Measurements from ENCODE around the gene CYLD. TPM values are rescaled to one million over a fixed set of nuclear protein-coding genes. Genes with fewer than 3 reads are reported as not detected.

CYLD gene
- total and polyA plus RNA-seq, 2 of the 4 experiments (the other 2 are of a cell fraction), result 16.2 to 37.3 TPM

GRCh38 chr16:50806099-50807062, 64.5 kb downstream of the CYLD start:
- TF ChIP-seq FOS (IDR thresholded peaks at IDR 0.05; ENCODE audit: low read depth, low read length) (no peak), RAD21 (IDR thresholded peaks at IDR 0.05; ENCODE audit: low read length) (peak; percentile 78), SMC3 (IDR thresholded peaks at IDR 0.05; ENCODE audit: low read depth, low read length) (peak; percentile 62)
- TF ChIP-seq, protein P1, sequence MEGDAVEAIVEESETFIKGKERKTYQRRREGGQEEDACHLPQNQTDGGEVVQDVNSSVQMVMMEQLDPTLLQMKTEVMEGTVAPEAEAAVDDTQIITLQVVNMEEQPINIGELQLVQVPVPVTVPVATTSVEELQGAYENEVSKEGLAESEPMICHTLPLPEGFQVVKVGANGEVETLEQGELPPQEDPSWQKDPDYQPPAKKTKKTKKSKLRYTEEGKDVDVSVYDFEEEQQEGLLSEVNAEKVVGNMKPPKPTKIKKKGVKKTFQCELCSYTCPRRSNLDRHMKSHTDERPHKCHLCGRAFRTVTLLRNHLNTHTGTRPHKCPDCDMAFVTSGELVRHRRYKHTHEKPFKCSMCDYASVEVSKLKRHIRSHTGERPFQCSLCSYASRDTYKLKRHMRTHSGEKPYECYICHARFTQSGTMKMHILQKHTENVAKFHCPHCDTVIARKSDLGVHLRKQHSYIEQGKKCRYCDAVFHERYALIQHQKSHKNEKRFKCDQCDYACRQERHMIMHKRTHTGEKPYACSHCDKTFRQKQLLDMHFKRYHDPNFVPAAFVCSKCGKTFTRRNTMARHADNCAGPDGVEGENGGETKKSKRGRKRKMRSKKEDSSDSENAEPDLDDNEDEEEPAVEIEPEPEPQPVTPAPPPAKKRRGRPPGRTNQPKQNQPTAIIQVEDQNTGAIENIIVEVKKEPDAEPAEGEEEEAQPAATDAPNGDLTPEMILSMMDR (conservative IDR thresholded peaks at IDR 0.05; ENCODE audit: low read depth, low read length), result peak; percentile 84
- Histone ChIP-seq H2AFZ (replicated peaks; ENCODE audit: low read length, poor library complexity) (peak overlapping the region; percentile 90), H3K56ac (ENCODE audit: extremely low read depth, insufficient read depth, low read length) (no peak overlapping the region), H2AK9ac (replicated peaks; ENCODE audit: low read depth, low read length, poor library complexity) (no peak overlapping the region), H3K9ac (ENCODE audit: low read depth, low read length) (peak overlapping the region; percentile 62), H3K4ac (ENCODE audit: low read depth, low read length) (peak overlapping the region; percentile 16; the same call in 1 of the 2 replicates), H4K8ac (ENCODE audit: low read depth in 2 of 2, low read length in 2 of 2) (no peak overlapping the region; a peak in 1 of 4 replicates), H3K14ac (replicated peaks; ENCODE audit: low read depth, low read length) (no peak overlapping the region), H3K23ac (ENCODE audit: low read depth, low read length) (no peak overlapping the region), H2AK5ac (ENCODE audit: low read depth, low read length) (no peak overlapping the region), H4K5ac (ENCODE audit: low read depth, low read length) (no peak overlapping the region), H3K27ac (ENCODE audit: insufficient read depth, low read length) (no peak overlapping the region; the same call in 1 of the 2 replicates), H3K36me3 (ENCODE audit: control insufficient read depth, insufficient read depth, low read length) (no peaks in the 10 kb centered on the region), H2BK15ac (ENCODE audit: low read depth, low read length) (no peak overlapping the region), H3K4me2 (ENCODE audit: low read depth, low read length) (peak overlapping the region; percentile 97), H3K9me3 (ENCODE audit: control insufficient read depth, insufficient read depth, low read length) (no peaks in the 10 kb centered on the region), H3K4me1 (ENCODE audit: control insufficient read depth, insufficient read depth, low read length) (peaks cover 4% of the 10 kb centered on the region), H3K4me3 (ENCODE audit: insufficient read depth, low read depth, low read length) (peak overlapping the region; percentile 45), H2BK120ac (ENCODE audit: low read depth, low read length) (peak overlapping the region; percentile 17; the same call in 1 of the 2 replicates), H3K79me1 (ENCODE audit: low read depth in 1 of 2, low read length in 2 of 2) (no peaks in the 10 kb centered on the region), H3K27me3 (ENCODE audit: control insufficient read depth, insufficient read depth, low read length) (no peaks in the 10 kb centered on the region), H4K91ac (ENCODE audit: insufficient read depth, low read depth, low read length) (no peak overlapping the region), H3K18ac (ENCODE audit: low read depth, low read length) (no peak overlapping the region), H2BK5ac (ENCODE audit: low read depth, low read length, poor library complexity, severe bottlenecking) (no peak overlapping the region), H2BK20ac (ENCODE audit: low read depth, low read length) (0 out of 2 replicates have a peak overlapping the region, but pooled peaks have one; percentile 10), H3K9me1 (ENCODE audit: insufficient read depth, low read length) (no peaks in the 10 kb centered on the region), H4K20me1 (ENCODE audit: insufficient read depth, low read length) (no peaks in the 10 kb centered on the region)
- intact Hi-C loops (cut with micrococcal nuclease) (loop anchor here (1.0 to 5.0 kb wide), 12 partner anchors 65 to 1176 kb away; partner anchors contain the start of genes BRD7, CNEP1R1 and NKD1), in situ Hi-C loops (cut with MboI; ENCODE audit: low sequenced_read_pairs) (loop anchor here (10.0 to 25.0 kb wide), 3 partner anchors 122 to 1181 kb away; partner anchors contain the start of gene SNX20), dilution Hi-C loops (cut with HindIII; ENCODE audit: low sequenced_read_pairs, unreplicated experiment) (no loop called here)
- ChIA-PET POLR2A (ENCODE audit: unreplicated experiment) (interaction anchor here (0.6 kb wide), 1 partner anchor 49 kb away, joined by 5 read pairs; no protein-coding TSS in a partner anchor), CTCF (interaction anchor here (0.6 to 2.6 kb wide), 30 partner anchors 9 to 999 kb away, joined by 3 to 29 read pairs (median 3); partner anchors contain the start of genes CNEP1R1 and SNX20)
- WGBS, 2 experiments (ENCODE audit: extremely low coverage in 2 of 2, insufficient read length in 1 of 2), result 54% methylated on average over 2 of the region's 26 CpGs; no CpG with 5 or more reads in 1 of the 2 experiments
- ATAC-seq (ENCODE audit: low read depth), result peak; percentile 92
- no TSS peak for BruUV-seq (replicated peaks)
- DNase-seq, result peak; percentile 87

Data from IMR-90 (cell line).